Measurements from ENCODE around the gene SSNA1.

The SSNA1 gene

GRCh38 chr9:137149363-137149762 lies 39.1 kb upstream of the SSNA1 start:
- DNase-seq (ENCODE audit: low spot score) = no peak
- H3K4me3 ChIP-seq (ENCODE audit: severe bottlenecking) = no peak overlapping the region
- H3K27ac ChIP-seq (ENCODE audit: poor library complexity, severe bottlenecking) = peak overlapping the region; percentile 1
- H3K4me1 ChIP-seq (ENCODE audit: insufficient read depth, poor library complexity, severe bottlenecking) = no peaks in the 10 kb centered on the region
- no peaks in the 10 kb centered on the region for H3K36me3 ChIP-seq (ENCODE audit: low read depth)
- H3K27me3 ChIP-seq (ENCODE audit: insufficient read depth, poor library complexity, severe bottlenecking) = peaks cover 10% of the 10 kb centered on the region
- TF ChIP-seq, protein P1, sequence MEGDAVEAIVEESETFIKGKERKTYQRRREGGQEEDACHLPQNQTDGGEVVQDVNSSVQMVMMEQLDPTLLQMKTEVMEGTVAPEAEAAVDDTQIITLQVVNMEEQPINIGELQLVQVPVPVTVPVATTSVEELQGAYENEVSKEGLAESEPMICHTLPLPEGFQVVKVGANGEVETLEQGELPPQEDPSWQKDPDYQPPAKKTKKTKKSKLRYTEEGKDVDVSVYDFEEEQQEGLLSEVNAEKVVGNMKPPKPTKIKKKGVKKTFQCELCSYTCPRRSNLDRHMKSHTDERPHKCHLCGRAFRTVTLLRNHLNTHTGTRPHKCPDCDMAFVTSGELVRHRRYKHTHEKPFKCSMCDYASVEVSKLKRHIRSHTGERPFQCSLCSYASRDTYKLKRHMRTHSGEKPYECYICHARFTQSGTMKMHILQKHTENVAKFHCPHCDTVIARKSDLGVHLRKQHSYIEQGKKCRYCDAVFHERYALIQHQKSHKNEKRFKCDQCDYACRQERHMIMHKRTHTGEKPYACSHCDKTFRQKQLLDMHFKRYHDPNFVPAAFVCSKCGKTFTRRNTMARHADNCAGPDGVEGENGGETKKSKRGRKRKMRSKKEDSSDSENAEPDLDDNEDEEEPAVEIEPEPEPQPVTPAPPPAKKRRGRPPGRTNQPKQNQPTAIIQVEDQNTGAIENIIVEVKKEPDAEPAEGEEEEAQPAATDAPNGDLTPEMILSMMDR (IDR thresholded peaks at IDR 0.05; ENCODE audit: poor library complexity, severe bottlenecking) = no peak
- H3K9me3 ChIP-seq (ENCODE audit: severe bottlenecking) = no peaks in the 10 kb centered on the region
- ATAC-seq (ENCODE audit: low read depth) = no peak

GRCh38 chr9:137149942-137150616 lies 38.4 kb upstream of the SSNA1 start:
- H3K4me1 ChIP-seq (ENCODE audit: insufficient read depth, poor library complexity, severe bottlenecking) = no peaks in the 10 kb centered on the region
- H3K9me3 ChIP-seq (ENCODE audit: severe bottlenecking) = no peaks in the 10 kb centered on the region
- H3K27me3 ChIP-seq (ENCODE audit: insufficient read depth, poor library complexity, severe bottlenecking) = peaks cover 10% of the 10 kb centered on the region
- TF ChIP-seq, protein P1 (IDR thresholded peaks at IDR 0.05; ENCODE audit: poor library complexity, severe bottlenecking) = no peak
- DNase-seq (ENCODE audit: low spot score) (no peak), ATAC-seq (ENCODE audit: low read depth) (peak; percentile 18)
- no peaks in the 10 kb centered on the region for H3K36me3 ChIP-seq (ENCODE audit: low read depth)
- peak overlapping the region; percentile 1 for H3K27ac ChIP-seq (ENCODE audit: poor library complexity, severe bottlenecking)
- H3K4me3 ChIP-seq (ENCODE audit: severe bottlenecking) = no peak overlapping the region

DNA sequence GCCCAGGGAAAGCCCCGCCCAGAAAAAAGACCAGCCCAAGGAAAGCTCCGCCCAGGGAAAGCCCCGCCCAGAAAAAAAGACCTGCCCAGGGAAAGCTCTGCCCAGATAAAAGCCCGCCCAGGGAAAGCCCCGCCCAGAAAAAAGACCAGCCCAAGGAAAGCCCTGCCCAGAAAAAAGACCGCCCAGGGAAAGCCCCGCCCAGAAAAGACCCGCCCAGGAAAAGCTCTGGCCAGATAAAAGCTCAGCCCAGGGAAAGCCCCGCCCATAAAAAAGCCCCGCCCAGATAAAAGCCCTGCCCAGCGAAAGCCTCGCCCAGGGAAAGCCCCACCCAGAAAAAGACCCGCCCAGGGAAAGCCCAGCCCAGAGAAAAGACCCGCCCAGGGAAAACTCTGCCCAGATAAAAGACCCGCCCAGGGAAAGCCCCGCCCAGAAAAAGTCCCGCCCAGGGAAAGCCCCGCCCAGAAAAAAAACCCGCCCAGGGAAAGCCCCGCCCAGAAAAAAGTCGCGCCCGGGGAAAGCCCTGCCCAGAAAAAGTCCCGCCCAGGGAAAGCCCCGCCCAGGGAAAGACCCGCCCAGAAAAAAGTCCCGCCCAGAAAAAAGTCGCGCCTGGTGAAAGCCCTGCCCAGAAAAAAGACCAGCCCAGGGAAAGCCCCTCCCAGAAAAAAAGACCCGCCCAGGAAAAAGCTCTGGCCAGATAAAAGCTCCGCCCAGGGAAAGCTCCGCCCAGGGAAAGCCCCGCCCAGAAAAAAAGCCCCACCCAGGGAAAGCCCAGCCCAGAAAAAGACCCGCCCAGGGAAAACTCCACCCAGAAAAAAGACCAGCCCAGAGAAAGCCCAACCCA lies 37.6 kb upstream of the SSNA1 start:
- Histone ChIP-seq H3K27me3 (ENCODE audit: insufficient read depth, poor library complexity, severe bottlenecking) (peaks cover 8% of the 10 kb centered on the region), H3K9me3 (ENCODE audit: severe bottlenecking) (no peaks in the 10 kb centered on the region), H3K27ac (ENCODE audit: poor library complexity, severe bottlenecking) (no peak overlapping the region), H3K4me3 (ENCODE audit: severe bottlenecking) (no peak overlapping the region), H3K4me1 (ENCODE audit: insufficient read depth, poor library complexity, severe bottlenecking) (no peaks in the 10 kb centered on the region), H3K36me3 (ENCODE audit: low read depth) (no peaks in the 10 kb centered on the region)
- ATAC-seq (ENCODE audit: low read depth) (peak; percentile 56), DNase-seq (ENCODE audit: low spot score) (no peak)
- TF ChIP-seq, protein P1 (IDR thresholded peaks at IDR 0.05; ENCODE audit: poor library complexity, severe bottlenecking) = no peak

GRCh38 chr9:137152844-137153405 lies 35.6 kb upstream of the SSNA1 start:
- H3K9me3 ChIP-seq (ENCODE audit: severe bottlenecking) = no peaks in the 10 kb centered on the region
- TF ChIP-seq, protein P1 (IDR thresholded peaks at IDR 0.05; ENCODE audit: poor library complexity, severe bottlenecking) = no peak

More at GRCh38 chr9:137152844-137153405, 35.6 kb upstream of the SSNA1 start:
- Histone ChIP-seq H3K36me3 (ENCODE audit: low read depth) (no peaks in the 10 kb centered on the region), H3K4me3 (ENCODE audit: severe bottlenecking) (no peak overlapping the region), H3K27ac (ENCODE audit: poor library complexity, severe bottlenecking) (no peak overlapping the region), H3K4me1 (ENCODE audit: insufficient read depth, poor library complexity, severe bottlenecking) (no peaks in the 10 kb centered on the region), H3K27me3 (ENCODE audit: insufficient read depth, poor library complexity, severe bottlenecking) (peaks cover 5% of the 10 kb centered on the region)
- no peak for DNase-seq (ENCODE audit: low spot score)
- no peak for ATAC-seq (ENCODE audit: low read depth)
